Colonic mucosa (tissue), 4 donors: ENCODE measurements around the gene FYB1. TPM values are rescaled to one million over a fixed set of nuclear protein-coding genes. Genes with fewer than 3 reads are reported as not detected.
A peak's percentile ranks its signal among the peaks of the same experiment; 100 is the strongest.

Source experiments
- DNase-seq: peaks from one replicate; pipeline ENCODE4 v3.0.0-alpha.2; 2020
- H3K27ac ChIP-seq: fragments of 200-600 bp; one replicate; pipeline ENCODE4 v1.8.0; 2021
- H3K27me3 ChIP-seq: fragments of 200-600 bp; one replicate; pipeline ENCODE4 v1.8.0; 2021
- H3K36me3 ChIP-seq: fragments of 200-600 bp; one replicate; pipeline ENCODE4 v1.8.0; 2021
- H3K4me1 ChIP-seq: fragments of 200-600 bp; one replicate; pipeline ENCODE4 v1.8.0; 2021; ENCODE audit warnings: mild to moderate bottlenecking
- H3K4me3 ChIP-seq: fragments of 200-600 bp; one replicate; pipeline ENCODE4 v1.8.0; 2021
- H3K9ac ChIP-seq, 2 donors: one replicate each; pipeline ENCODE4 v1.7.0; 2013; ENCODE audit warnings: control low read depth in 2 of 2, low read depth in 2 of 2, low read length in 2 of 2
- H3K9me3 ChIP-seq: fragments of 200-600 bp; one replicate; pipeline ENCODE4 v1.8.0; 2021
- CTCF ChIP-seq: fragments of 200-600 bp; IDR thresholded peaks from one replicate; pipeline ENCODE4 v1.8.0; 2022; ENCODE audit warnings: antibody characterized with exemption, mild to moderate bottlenecking
- intact Hi-C: fragments of 100-400 bp; cut with DNase I; formaldehyde crosslinking; loops from one replicate; pipeline ENCODE4 v1.14.1; 2022
- total RNA-seq, 2 donors: library from RNA; stranded (reverse); fragmentation: NEBNext Ultra II Directional in 1 of 2; extraction: Animal tissue kit (Norgen Biotek cat#: 25700) in 1 of 2; gene quantifications; one replicate each; pipeline ENCODE4 v1.2.1, GENCODE V29; 2021
- donor health status: healthy.
- donor health status: DM: no; HTN: no; CAD: no.
- donor health status: DM: no; HTN: no; CAD: no.

The FYB1 gene
- total RNA-seq, 2 donors from 2014 or later, result 6.1 to 8.6 TPM

GRCh38 chr5:39208471-39208870 lies 10.9 kb downstream of the FYB1 start:
- no peak overlapping the region for H3K4me3 ChIP-seq
- intact Hi-C loops, result no loop called here
- H3K27me3 ChIP-seq, result no peaks in the 10 kb centered on the region
- peak overlapping the region; percentile 32 for H3K27ac ChIP-seq
- H3K4me1 ChIP-seq, result no peaks in the 10 kb centered on the region
- no peak overlapping the region for H3K9ac ChIP-seq
- no peaks in the 10 kb centered on the region for H3K36me3 ChIP-seq
- no peak for DNase-seq
- no peaks in the 10 kb centered on the region for H3K9me3 ChIP-seq
- TF ChIP-seq CTCF, result no peak

DNA sequence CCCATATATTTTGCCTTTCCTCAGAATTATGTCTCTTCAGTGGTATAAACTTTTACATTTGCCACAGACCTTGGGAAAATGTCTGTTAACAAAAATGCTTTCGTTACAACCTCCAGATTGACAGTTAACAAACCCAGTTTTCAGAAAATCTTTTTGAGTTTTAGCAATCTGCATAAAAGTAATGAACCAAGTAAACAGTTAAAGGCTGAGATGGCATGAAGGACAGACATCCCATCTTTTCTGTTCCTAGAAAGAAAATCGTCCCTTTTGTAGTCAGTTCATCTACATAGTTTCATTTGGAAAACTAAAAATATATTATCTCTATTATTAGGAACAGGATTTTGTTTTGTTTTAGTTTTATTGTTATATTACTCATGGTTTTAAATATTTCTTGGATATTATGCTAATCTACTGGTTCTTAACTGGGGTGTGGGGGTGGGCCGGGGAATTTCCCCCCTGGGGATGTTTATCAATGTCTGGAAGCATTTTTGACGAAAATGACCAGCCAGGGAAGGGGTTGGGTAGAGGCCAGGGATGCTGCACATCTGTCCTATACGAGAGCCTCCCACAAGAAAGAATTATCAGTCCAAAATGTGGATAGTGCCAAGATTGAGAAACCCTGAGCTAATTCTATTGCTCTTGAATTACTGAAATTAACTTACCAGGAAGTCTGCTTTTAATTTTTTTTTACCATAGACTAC lies 11.9 kb downstream of the FYB1 start:
- TF ChIP-seq CTCF, result no peak
- intact Hi-C loops, result no loop called here
- no peaks in the 10 kb centered on the region for H3K9me3 ChIP-seq
- H3K4me3 ChIP-seq, result no peak overlapping the region
- H3K27ac ChIP-seq, result no peak overlapping the region
- no peak for DNase-seq
- H3K9ac ChIP-seq, result no peak overlapping the region
- no peaks in the 10 kb centered on the region for H3K4me1 ChIP-seq
- no peaks in the 10 kb centered on the region for H3K27me3 ChIP-seq
- no peaks in the 10 kb centered on the region for H3K36me3 ChIP-seq

DNA sequence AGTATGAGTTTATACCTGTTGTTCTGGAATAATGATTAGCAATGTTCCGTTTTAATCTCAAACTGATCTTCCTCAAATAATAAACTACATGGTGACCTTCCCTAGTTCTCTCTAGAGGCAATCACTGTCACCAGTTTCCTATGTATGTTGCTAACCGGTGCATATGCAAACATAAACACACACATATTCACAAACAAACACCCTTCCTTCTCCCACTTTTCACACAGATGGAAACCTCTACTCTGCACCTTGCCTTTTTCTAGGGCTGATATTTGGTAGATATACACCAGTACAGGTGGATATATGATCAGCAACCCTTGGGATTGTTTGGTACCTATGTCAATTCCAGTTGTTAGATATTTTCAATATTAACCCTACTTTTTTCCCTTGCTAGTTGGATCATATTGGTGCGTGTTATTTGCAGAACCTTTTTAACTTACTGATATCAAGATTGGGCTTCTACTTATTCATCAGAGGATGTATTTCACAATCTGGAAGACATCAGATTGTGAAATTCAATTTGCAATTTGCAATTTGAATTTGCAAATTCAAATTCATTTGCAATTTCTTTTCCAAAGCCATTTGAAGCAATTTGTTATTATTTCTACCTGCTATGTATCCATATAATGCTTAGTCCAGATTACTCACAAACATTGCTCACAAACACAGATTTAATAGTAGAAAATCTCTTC lies 12.6 kb downstream of the FYB1 start:
- H3K36me3 ChIP-seq, result no peaks in the 10 kb centered on the region
- no peak for TF ChIP-seq CTCF
- no peak overlapping the region for H3K9ac ChIP-seq
- H3K4me3 ChIP-seq, result no peak overlapping the region
- intact Hi-C loops, result no loop called here
- H3K9me3 ChIP-seq, result no peaks in the 10 kb centered on the region
- no peaks in the 10 kb centered on the region for H3K4me1 ChIP-seq
- no peak for DNase-seq
- H3K27ac ChIP-seq, result no peak overlapping the region
- no peaks in the 10 kb centered on the region for H3K27me3 ChIP-seq

DNA sequence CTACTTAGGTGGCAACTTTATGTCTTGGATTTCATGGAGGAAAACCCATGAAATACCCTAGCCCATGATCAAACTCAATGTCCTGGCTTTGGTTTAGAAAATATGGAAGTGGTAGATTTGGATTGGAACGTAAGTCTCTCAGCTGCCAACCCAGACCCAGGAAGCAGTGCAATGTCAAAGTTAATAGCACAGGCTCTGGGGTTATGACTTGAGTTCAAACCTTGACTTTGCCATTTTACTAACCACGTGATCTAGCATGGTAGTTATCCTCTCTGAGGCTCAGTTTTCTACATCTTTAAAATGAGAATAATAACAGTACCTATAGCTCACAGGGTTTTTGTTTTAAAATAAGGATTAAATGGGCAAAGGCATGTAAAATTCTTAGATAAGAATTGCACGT lies 13.8 kb downstream of the FYB1 start:
- Histone ChIP-seq H3K27me3 (no peaks in the 10 kb centered on the region), H3K27ac (no peak overlapping the region), H3K9me3 (no peaks in the 10 kb centered on the region), H3K9ac (no peak overlapping the region), H3K4me1 (no peaks in the 10 kb centered on the region), H3K36me3 (no peaks in the 10 kb centered on the region), H3K4me3 (no peak overlapping the region)
- no peak for TF ChIP-seq CTCF
- intact Hi-C loops, result no loop called here
- DNase-seq, result no peak

DNA sequence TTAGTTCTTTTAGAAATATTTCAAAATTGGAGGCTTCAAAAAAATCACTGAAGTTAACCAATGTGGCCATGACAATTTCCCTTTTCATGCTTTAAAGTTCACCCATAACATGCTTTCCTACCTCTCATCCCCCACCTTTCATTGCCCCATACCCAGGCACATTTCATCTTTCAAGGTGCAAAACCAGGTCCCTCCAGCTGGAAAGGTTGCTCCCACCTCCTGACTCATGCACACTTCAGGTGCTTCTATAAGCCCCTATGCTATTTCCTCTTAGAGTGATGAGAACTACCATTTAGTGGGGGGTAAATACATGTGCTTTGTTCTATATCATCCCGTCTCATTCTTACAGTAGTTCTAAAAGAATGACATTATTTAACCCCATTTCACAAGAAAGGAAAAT lies 15.4 kb downstream of the FYB1 start:
- Histone ChIP-seq H3K27me3 (no peaks in the 10 kb centered on the region), H3K9me3 (no peaks in the 10 kb centered on the region), H3K4me1 (no peaks in the 10 kb centered on the region), H3K36me3 (no peaks in the 10 kb centered on the region), H3K27ac (peak overlapping the region; percentile 43), H3K9ac (no peak overlapping the region), H3K4me3 (no peak overlapping the region)
- intact Hi-C loops, result no loop called here
- TF ChIP-seq CTCF, result no peak
- no peak for DNase-seq
